Raji (cell line): ENCODE measurements around the gene NKIRAS1.

Experiments
- POLR2A ChIP-seq: IDR thresholded peaks from 2 replicates; pipeline ENCODE4 v1.6.1; 2011; ENCODE audit warnings: low read depth, low read length, control low read depth; ENCODE audit not compliant: insufficient read depth

The NKIRAS1 gene

DNA sequence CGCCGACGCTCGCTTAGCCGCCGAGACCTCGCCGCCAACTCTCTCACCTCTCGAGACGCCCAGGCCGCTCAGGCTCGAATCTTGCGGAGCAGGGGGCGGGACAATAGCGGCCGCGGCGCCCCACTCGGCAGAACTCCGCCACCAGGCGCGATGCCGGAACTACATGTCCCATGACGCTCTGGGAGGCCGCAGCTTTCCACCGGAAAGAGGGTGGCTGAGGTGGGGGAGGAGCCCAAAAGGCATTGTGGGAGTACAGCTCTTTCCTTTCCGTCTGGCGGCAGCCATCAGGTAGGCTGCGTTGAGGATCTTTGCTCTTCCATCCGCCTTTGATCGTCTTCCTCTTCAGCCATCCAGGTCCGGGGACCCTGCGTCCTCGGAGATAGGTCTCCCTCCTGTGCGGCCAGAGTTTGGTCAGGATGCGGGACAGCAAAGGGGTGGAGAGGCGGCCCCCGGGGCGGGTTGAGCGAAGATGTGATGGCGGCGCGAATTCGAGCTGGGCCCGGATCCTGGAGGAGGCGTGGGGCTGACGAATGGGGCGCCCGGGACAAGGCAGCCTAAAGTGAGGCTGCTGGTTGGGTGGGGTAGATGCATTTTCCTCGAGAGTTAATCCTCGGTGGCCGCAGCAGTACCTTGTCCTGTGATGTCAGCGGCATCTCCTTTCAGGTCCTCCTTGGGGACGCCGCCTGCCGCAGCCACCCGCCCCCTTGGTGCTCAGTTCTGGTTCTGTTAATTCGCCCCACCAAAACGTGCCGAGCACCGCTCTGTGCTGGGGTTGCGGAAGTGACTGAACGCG, at the start of gene NKIRAS1, which contains the start of gene RPL15:
NKIRAS1 (minus strand) TSS at position 105 of the 793 bp plus-strand sequence. CDS start 6,086 bp downstream, outside the sequence.
RPL15 (plus strand) TSS at position 247 of the 793 bp plus-strand sequence. CDS start 728 bp downstream, outside the sequence.
- TF ChIP-seq POLR2A, result peak; percentile 100

DNA sequence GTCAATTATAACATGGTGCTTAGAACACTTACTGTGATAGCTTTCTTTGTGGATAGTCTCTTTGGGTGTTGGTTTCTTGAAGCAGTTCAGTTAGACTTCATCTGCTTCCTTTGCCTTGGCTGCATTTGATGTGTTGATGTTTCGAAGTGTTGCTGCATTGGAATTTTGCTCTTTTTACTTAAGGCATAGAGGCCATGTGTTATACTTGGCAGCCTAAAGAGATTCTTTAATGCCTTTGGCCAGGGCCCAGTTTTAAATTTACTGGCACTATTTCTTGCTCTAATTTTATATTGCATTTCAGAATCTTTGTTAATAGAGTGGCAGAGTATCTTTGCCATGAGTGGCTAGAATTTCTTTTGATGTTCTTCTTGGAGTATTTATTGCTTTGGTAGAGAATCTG, 49.5 kb upstream of the NKIRAS1 start:
- no peak for TF ChIP-seq POLR2A

DNA sequence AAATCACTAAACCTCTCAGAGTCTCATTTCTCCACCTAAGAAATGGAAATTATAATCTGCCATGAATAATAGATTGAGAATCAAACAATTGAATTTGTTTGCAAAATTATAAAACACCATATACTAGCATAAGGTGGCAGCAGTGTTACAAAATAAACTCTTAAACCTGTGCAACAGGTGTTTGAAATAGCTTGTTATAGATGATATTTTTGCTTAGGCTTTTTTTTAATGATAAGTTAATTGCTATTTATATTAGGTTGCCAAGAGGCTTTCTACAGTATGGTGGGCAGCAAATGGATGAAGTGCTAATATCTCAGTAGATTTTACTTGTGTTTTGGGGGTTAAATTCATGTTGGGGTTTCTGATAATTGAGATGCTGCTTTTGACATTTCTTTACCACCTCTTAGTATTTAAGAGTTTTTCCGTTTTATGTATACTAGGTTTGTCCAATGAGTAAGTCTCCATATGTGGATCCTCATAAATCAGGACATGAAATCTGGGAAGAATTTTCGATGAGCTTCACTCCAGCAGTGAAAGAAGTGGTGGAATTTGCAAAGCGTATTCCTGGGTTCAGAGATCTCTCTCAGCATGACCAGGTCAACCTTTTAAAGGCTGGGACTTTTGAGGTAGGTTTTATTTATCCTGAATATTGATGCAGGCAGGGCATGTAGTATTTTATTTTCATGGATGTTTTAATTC, 47.9 kb upstream of the NKIRAS1 start:
- TF ChIP-seq POLR2A, result no peak

GRCh38 chr3:23961913-23962312, 45.1 kb upstream of the NKIRAS1 start:
- no peak for TF ChIP-seq POLR2A

- TF ChIP-seq POLR2A, result no peak
Observed at GRCh38 chr3:23961066-23961465, 44.3 kb upstream of the NKIRAS1 start.

DNA sequence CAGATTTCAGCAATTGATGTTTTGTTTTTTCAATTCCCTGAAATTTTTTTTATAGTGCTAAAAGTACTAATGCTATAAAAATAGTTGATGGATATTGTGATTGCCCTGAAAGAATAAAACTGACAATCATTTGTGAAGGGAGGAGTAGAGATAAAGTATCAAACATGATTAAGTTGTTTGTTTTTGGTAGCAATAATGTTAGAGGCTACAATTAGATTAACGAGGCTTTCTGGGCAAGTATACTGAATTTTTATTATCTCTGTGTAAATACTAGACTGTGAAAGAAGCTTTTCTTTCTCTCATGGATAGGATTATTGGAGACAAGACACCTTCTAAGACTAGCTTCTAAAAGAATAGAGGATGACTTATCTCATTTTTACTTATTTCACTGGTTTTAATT, 43.9 kb upstream of the NKIRAS1 start:
- TF ChIP-seq POLR2A, result no peak

DNA sequence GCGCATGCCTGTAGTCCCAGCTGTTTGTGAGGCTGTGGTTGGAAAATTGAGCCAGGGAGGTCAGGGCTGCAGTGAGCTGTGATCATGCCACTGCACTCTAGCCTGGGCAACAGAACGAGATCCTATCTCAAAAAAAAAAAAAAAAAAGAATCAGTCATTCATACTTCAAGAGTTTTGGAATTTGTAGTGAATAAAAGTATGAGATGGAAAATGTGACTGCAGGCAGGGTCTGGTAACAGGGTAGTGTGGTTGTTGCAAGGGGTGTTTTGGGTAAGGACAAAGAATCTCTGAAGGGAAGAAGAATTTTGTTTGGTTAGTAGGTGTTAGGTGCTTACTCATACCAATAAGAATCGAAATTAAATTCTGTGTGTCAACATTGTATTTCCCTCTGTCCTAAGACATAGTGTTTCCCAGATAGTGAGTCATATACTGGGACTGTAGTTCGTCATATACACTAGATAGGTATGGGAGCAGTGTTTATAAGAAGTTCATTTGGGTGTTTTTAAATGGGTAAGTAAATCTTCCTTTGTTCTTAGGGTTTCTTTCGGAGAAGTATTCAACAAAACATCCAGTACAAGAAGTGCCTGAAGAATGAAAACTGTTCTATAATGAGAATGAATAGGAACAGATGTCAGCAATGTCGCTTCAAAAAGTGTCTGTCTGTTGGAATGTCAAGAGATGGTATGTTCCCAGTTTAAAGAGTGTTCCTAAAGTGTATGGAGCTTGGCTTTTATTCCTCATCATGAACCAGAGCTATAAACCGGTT, 42.5 kb upstream of the NKIRAS1 start:
- TF ChIP-seq POLR2A, result no peak

DNA sequence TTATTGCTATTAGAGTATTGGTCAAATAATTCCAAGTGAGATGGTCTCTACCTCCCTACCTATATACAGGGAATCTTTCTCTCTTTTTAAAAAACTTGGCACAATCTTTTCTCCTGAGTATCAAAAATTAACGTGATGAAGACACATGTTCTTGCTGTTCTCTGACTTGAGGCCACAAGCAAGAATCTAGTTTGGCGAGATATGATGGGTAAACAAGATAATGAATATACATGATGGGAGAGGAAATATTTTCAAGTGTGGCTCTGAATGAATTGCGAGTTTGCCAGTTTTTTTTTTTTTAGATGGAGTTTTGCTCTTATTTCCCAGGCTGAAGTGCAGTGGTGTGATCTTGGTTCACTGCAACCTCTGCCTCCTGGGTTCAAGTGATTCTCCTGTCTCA, 39.9 kb upstream of the NKIRAS1 start:
- TF ChIP-seq POLR2A, result no peak

DNA sequence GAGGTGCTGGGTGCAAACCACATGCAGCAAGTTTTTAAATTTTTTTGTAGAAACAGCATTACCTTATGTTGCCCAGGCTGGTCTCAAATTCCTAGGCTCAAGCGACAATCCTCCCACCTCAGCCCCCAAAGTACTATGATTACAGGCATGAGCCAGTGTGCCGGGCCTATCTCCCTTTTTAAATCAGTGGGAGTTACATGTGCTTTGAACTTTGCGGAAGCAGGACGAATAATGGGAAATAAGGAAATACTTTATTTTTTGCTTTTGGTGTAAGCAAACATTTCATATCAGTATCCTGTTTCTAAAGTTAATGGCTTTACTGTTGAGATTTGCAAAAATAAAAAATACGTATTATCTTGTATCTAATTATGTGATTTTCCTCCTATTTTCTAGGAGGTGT, 37.4 kb upstream of the NKIRAS1 start:
- TF ChIP-seq POLR2A, result no peak

DNA sequence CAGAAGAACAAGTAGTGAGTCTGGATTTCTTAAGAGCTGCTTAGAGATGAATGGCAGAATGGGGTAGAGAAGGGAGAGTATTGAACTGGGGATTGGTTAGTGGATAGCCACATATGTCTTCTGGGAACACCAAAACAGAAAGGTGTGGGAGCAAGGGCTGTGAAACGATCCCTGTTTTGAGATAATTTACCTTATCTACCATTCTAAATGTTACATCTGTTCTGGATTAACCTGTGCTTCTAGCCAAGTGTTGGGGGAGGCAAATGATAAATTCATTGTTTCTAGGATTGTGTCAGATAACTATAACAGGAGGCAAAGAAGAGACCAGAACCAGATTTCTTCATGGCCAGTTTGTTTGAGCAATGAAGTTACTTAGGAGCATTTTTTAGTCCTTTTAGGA, 36.7 kb upstream of the NKIRAS1 start:
- TF ChIP-seq POLR2A, result no peak

DNA sequence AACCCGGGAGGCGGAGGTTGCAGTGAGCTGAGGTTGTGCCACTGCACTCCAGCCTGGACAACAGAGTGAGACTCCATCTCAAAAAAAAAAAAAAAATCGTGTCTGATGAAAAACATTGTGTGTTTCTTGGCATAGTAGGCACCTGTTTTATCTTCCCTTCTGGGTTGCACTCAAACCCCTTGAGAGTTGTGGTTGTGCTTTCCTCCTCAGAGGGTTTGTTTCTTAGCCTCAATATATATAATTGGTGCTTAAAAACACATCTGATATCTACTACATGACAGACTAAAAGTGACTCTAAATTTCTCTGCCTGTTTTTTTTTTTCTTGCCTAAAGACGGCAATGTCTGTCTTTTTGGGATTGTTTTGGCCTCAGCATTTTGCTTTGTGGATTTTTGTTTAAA, 35.9 kb upstream of the NKIRAS1 start:
- no peak for TF ChIP-seq POLR2A

DNA sequence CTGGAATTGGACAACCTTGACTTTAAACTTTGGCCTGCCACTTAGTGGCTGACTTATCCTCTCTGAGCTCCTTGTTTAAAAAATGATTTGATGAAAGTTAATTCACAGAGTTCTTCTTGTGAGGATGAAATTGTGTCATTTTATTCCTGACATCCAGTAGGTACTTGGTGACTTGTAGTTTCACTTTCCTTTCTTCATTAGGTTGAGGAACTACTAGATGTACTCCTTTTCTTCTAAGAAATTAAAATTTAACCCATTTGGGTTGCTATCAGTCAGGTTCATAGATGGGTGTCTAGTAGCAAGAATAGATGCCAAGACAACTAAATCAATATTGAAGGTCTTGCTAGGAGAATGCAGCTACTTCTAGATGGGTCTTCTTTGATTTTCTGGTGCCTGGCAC, 33.5 kb upstream of the NKIRAS1 start:
- no peak for TF ChIP-seq POLR2A

- TF ChIP-seq POLR2A, result no peak
Observed at GRCh38 chr3:23949784-23950183, 33.0 kb upstream of the NKIRAS1 start.

GRCh38 chr3:23948761-23949160, 32.0 kb upstream of the NKIRAS1 start:
- TF ChIP-seq POLR2A, result no peak

DNA sequence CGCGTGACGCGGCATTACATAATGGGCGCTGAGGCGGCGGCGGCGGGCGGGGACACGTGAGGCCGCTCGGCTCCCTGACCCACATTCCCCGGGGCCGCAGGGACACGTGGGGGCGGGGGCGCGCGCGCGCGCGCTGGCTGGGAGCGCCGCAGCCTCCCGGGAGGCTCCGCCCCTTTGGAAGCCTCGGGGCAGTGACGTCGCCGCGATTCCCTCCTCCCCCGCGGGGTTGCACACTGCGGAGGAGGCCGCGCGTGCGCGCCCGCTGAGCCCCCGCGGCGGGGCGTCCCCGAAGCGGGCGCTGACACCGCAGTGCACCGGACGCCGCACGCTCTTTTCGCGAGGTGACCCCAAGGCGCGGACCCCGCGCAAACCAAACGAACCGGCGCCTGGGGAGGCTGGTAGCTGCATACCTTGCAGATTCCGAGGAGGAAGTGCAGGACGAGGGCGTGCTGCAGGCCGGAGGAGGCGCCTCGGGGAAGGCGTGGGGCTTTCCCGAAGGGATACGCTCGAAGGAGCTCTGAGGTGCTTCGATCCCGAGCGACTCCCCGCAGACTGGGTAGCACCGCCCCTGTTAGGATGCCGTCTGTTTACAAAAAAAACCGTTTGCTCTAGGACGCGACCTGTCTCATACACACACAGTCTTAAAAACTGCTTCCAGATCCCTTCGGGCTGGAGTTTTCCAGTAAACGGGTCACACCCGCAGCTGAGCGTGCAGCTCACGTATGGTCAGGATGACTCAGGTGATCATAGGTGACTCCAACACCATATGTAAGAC, 29.3 kb upstream of the NKIRAS1 start:
- peak; percentile 70 for TF ChIP-seq POLR2A

DNA sequence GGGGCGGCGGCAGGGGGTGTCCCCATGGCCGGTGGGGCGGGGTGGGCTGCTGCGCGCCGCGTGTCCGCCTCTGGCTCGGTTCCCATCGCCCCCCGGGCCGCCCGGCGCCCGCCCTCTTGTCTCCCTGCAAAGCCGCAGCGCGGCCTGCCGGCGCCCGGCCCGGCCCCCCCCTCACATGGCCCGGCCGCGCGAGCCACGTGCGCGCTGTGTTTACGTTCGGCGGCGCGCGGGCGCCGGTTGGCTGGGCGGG, 28.8 kb upstream of the NKIRAS1 start:
- TF ChIP-seq POLR2A, result no peak
